ENCODE results near the gene SPTBN1.
A peak's percentile ranks its signal among the peaks of the same experiment; 100 is the strongest.

SPTBN1 gene

GRCh38 chr2:54629914-54630857 lies 174.1 kb downstream of the SPTBN1 start:
- DNase-seq = no peak

GRCh38 chr2:54630858-54631497 lies 174.9 kb downstream of the SPTBN1 start:
- no peak for DNase-seq

GRCh38 chr2:54631755-54632154 lies 175.6 kb downstream of the SPTBN1 start:
- DNase-seq = no peak

- DNase-seq = no peak
Observed at GRCh38 chr2:54632733-54633692, 176.9 kb downstream of the SPTBN1 start.

- DNase-seq = no peak
Observed at GRCh38 chr2:54634021-54634420, 177.9 kb downstream of the SPTBN1 start.

DNA sequence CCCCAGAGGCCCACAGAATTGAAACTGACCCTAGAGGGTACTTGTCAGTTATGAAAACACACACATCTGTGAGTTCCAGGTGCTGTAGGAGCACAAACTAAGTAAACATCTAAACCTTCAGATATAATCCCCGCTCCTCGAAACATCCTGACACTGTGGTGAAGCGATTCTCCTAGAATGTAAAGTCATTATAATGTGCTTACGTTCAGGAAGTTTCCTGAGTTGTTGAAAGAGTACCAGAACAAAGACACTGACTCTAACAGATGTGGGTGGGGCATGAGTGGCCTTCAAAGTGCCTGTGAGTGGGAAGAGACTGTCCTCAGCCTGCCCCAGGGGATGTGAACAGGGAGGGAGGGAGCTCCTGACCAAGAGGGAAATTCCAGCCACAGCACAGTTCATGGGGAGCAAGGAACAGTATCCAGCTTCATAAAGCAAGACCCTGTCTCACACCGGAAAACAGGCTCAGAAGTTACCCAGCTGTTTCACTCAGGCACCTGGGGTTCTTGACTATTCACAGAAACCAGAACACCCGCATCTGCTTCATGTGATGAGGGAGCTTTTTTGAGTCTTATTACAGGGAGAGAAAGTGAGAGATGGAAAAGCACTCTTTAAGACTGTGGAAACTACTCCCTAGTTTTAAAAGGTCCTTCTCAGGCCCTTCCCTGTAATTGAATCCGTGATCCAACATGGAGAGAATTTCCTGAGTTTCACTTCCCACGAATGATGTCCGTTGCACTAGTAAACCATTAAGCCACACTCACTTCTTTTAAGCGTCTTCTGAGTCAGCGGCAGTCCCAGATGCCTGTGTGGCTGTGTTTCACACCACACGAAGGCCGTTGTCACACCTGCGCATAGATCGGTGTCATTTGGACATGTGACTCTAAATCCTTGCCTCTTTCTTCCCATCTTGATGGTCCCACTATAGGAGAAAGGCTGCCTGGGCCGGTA lies 178.7 kb downstream of the SPTBN1 start:
- DNase-seq = no peak

DNA sequence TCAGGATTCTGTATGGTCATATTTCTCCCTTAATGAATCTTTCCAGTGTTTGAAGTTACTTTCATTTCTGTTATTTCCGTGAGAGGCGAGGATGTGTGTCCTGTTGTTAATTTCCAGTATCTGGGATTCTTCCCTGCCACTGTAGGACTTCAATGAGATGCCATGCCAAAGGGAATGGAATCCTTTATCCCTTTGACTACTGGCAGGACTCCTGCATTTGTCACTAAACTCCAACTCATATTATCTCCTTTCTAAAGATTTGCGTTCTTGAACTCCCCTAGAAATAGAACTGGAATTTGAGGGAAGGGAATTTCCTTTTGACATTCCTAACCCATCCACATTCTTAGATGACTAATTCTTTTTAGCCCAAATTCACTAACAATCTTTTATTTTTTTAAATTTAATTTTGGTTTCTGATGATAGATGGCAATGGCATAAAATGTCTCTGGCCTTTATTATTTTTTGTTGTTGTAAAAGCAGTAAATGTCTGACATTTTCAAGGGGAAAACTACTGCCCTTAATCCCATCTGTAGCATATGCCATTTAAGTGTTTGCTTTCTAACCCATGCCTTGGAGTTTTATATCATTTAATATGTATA lies 179.5 kb downstream of the SPTBN1 start:
- DNase-seq = no peak

- DNase-seq = peak in 1 of 51 donors; percentile 31
Observed at GRCh38 chr2:54636415-54637139, 180.4 kb downstream of the SPTBN1 start.

GRCh38 chr2:54638103-54638502 lies 182.0 kb downstream of the SPTBN1 start:
- DNase-seq = no peak

- no peak for DNase-seq
Observed at GRCh38 chr2:54638774-54639187, 182.7 kb downstream of the SPTBN1 start.

DNA sequence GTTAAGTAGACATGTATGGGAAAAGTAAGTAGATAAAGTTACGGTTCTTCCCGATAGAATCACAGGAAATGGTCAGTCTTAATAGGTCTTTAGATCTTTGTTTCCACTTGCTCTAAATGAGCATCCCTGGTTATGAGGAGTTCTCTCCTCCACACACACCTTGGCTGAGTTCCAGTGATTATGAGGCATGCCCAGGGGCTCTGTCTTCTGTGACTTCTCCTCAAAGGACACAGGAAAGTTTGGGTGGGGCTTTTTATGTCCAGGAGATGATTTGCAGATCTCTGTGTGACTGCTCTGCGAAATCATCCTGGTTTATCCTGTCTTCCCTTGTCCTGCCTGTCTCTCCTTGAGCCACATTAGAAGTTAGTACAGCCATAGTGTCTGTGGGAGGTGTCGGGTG lies 183.5 kb downstream of the SPTBN1 start:
- DNase-seq = no peak

GRCh38 chr2:54640834-54641540 lies 184.9 kb downstream of the SPTBN1 start:
- DNase-seq = no peak

GRCh38 chr2:54641988-54642387 lies 185.9 kb downstream of the SPTBN1 start:
- peak in 36 of 51 donors; percentile 10 to 82 (median 61) for DNase-seq

- no peak for DNase-seq
Observed at GRCh38 chr2:54642677-54643430, 186.7 kb downstream of the SPTBN1 start.

GRCh38 chr2:54644236-54644635 lies 188.1 kb downstream of the SPTBN1 start:
- DNase-seq = no peak

- no peak for DNase-seq
Observed at GRCh38 chr2:54646170-54646927, 190.2 kb downstream of the SPTBN1 start.

- DNase-seq = no peak
Observed at GRCh38 chr2:54648256-54648655, 192.1 kb downstream of the SPTBN1 start.

Data from hypothalamus (tissue), 51 donors.